SK-N-SH (cell line): Measurements from ENCODE around the gene CERS6. TPM values are rescaled to one million over a fixed set of nuclear protein-coding genes. Genes with fewer than 3 reads are reported as not detected.

ENCODE experiments used
- CTCF ChIA-PET: fragments of 300-600, 350-600 bp; formaldehyde crosslinking; extraction: SDS; loops from one replicate; lab custom pipeline; 2021; lab: Yijun Ruan, JAX
- POLR2A ChIA-PET: fragments of 350-600 bp; sonication (Branson Sonifier 250); formaldehyde crosslinking; extraction: SDS; loops from one replicate; lab custom pipeline; 2020; ENCODE audit warnings: antibody characterized with exemption, inconsistent platforms; lab: Yijun Ruan, JAX
- DNase-seq: peaks from one replicate; pipeline ENCODE4 v3.0.0; 2012
- H2AFZ ChIP-seq: fragments of 200-600 bp; sonication (generic); 2 replicates; pipeline ENCODE4 v1.8.1; 2016; ENCODE audit warnings: antibody characterized with exemption, mild to moderate bottlenecking, low read depth
- H3F3A ChIP-seq: fragments of 200-600 bp; sonication (generic); replicated peaks from 2 replicates; pipeline ENCODE3; 2016; ENCODE audit warnings: antibody characterized with exemption, mild to moderate bottlenecking; ENCODE audit not compliant: insufficient read depth
- H3K27ac ChIP-seq, 2 experiments: fragments of 200-500 bp in 1 of 2; fragments of 200-600 bp in 1 of 2; sonication (Bioruptor generic) in 1 of 2; sonication (generic), shearing (Covaris generic) in 1 of 2; 2 replicates each; pipeline versions ENCODE4 v1.5.1 to v1.6.1; 2014 to 2016; ENCODE audit warnings: low read depth in 2 of 2, inconsistent platforms in 1 of 2, low read length in 1 of 2, mild to moderate bottlenecking in 1 of 2, mixed read lengths in 1 of 2
- H3K27me3 ChIP-seq: fragments of 200-600 bp; sonication (generic), shearing (Covaris generic); 2 replicates; pipeline ENCODE4 v1.6.1; 2016; ENCODE audit warnings: mixed run types; ENCODE audit not compliant: insufficient read depth
- H3K36me3 ChIP-seq, 2 experiments: fragments of 200-500 bp in 1 of 2; fragments of 200-600 bp in 1 of 2; sonication (Bioruptor generic) in 1 of 2; sonication (generic) in 1 of 2; replicated peaks in 1 of 2; 2 replicates each; pipeline versions ENCODE3 to v1.5.1; 2014 to 2016; ENCODE audit warnings: low read length in 1 of 2, mild to moderate bottlenecking in 1 of 2; ENCODE audit not compliant: insufficient read depth in 2 of 2, control insufficient read depth in 1 of 2
- H3K4me1 ChIP-seq, 2 experiments: fragments of 200-500 bp in 1 of 2; fragments of 200-600 bp in 1 of 2; sonication (Bioruptor generic) in 1 of 2; sonication (generic), shearing (Covaris generic) in 1 of 2; 2 replicates each; pipeline versions ENCODE4 v1.5.1 to v1.6.1; 2014 to 2016; ENCODE audit warnings: low read depth in 1 of 2, low read length in 1 of 2, mixed run types in 1 of 2; ENCODE audit not compliant: insufficient read depth in 2 of 2, control insufficient read depth in 1 of 2
- H3K4me2 ChIP-seq: fragments of 200-600 bp; sonication (generic), shearing (Covaris generic); 2 replicates; pipeline ENCODE4 v1.6.1; 2017; ENCODE audit warnings: mixed run types
- H3K4me3 ChIP-seq, 2 experiments: fragments of 200-500 bp in 1 of 2; fragments of 200-600 bp in 1 of 2; sonication (Bioruptor generic) in 1 of 2; sonication (generic), shearing (Covaris generic) in 1 of 2; 2 replicates each; pipeline versions ENCODE4 v1.5.1 to v1.8.1; 2014 to 2016; ENCODE audit warnings: low read depth in 2 of 2, inconsistent platforms in 1 of 2, low read length in 1 of 2, mild to moderate bottlenecking in 1 of 2, mixed read lengths in 1 of 2, moderate library complexity in 1 of 2
- H3K79me2 ChIP-seq: fragments of 200-600 bp; sonication (generic); 2 replicates; pipeline ENCODE4 v1.8.1; 2017; ENCODE audit warnings: mild to moderate bottlenecking; ENCODE audit not compliant: insufficient read depth
- H3K9ac ChIP-seq: fragments of 200-600 bp; sonication (generic); 2 replicates; pipeline ENCODE4 v1.6.1; 2017; ENCODE audit warnings: mixed run types
- H3K9me2 ChIP-seq: fragments of 200-600 bp; sonication (generic); 2 replicates; pipeline ENCODE4 v1.6.1; 2017; ENCODE audit warnings: mixed run types
- H3K9me3 ChIP-seq: fragments of 200-600 bp; sonication (generic); 2 replicates; pipeline ENCODE4 v1.6.1; 2017; ENCODE audit warnings: mixed run types, mild to moderate bottlenecking, moderate library complexity
- H4K20me1 ChIP-seq: fragments of 200-600 bp; sonication (generic); 2 replicates; pipeline ENCODE4 v1.6.1; 2017; ENCODE audit warnings: mild to moderate bottlenecking, mixed run types; ENCODE audit not compliant: insufficient read depth
- CHD2 ChIP-seq: fragments of 150-350 bp; IDR thresholded peaks from 2 replicates; pipeline ENCODE4 v1.6.1; 2018; ENCODE audit warnings: low read length; ENCODE audit not compliant: partially characterized antibody
- ELF1 ChIP-seq: IDR thresholded peaks from 2 replicates; pipeline ENCODE4 v1.4.0; 2012
- EP300 ChIP-seq, 2 experiments: IDR thresholded peaks; 2 replicates each; pipeline versions ENCODE4 v1.4.0 to v1.6.1; 2012; ENCODE audit warnings: borderline replicate concordance in 1 of 2, low read depth in 1 of 2, low read length in 1 of 2
- FOSL2 ChIP-seq: IDR thresholded peaks from 2 replicates; pipeline ENCODE4 v1.4.0; 2012; ENCODE audit warnings: low read depth, mild to moderate bottlenecking, moderate library complexity, borderline replicate concordance
- FOXJ3 ChIP-seq: sonication (generic); formaldehyde crosslinking; IDR thresholded peaks from 2 replicates; pipeline ENCODE4 v1.5.1; 2020; ENCODE audit warnings: mild to moderate bottlenecking, missing genetic modification reagents
- FOXM1 ChIP-seq: IDR thresholded peaks from 2 replicates; pipeline ENCODE4 v1.4.0; 2012; ENCODE audit warnings: low read depth, mild to moderate bottlenecking
- GATA2 ChIP-seq: sonication (generic); formaldehyde crosslinking; IDR thresholded peaks from 2 replicates; pipeline ENCODE4 v1.5.0; 2020; ENCODE audit warnings: mild to moderate bottlenecking, missing genetic modification reagents
- MXI1 ChIP-seq: IDR thresholded peaks from 2 replicates; pipeline ENCODE4 v1.6.1; 2012; ENCODE audit warnings: mild to moderate bottlenecking, low read depth, low read length, improper control_type of control experiment
- NFIC ChIP-seq: IDR thresholded peaks from 2 replicates; pipeline ENCODE4 v1.4.0; 2012; ENCODE audit warnings: borderline replicate concordance
- POLR2AphosphoS5 ChIP-seq: IDR thresholded peaks from 2 replicates; pipeline ENCODE4 v1.6.1; 2012; ENCODE audit warnings: low read depth, low read length
- RAD21 ChIP-seq: IDR thresholded peaks from 2 replicates; pipeline ENCODE4 v1.6.1; 2012; ENCODE audit warnings: mild to moderate bottlenecking, low read length
- RCOR1 ChIP-seq: fragments of 150-350 bp; IDR thresholded peaks from 2 replicates; pipeline ENCODE4 v1.6.1; 2017; ENCODE audit warnings: antibody characterized with exemption, low read length
- RXRA ChIP-seq: IDR thresholded peaks from 2 replicates; pipeline ENCODE4 v1.4.0; 2012; ENCODE audit warnings: low read depth, mild to moderate bottlenecking, borderline replicate concordance
- SMC3 ChIP-seq: IDR thresholded peaks from 2 replicates; pipeline ENCODE4 v1.6.1; 2012; ENCODE audit warnings: low read depth, low read length, improper control_type of control experiment
- USF2 ChIP-seq: fragments of 150-350 bp; IDR thresholded peaks from 2 replicates; pipeline ENCODE4 v1.6.1; 2017; ENCODE audit warnings: antibody characterized with exemption, low read length, low read depth, borderline replicate concordance
- YY1 ChIP-seq: IDR thresholded peaks from 2 replicates; pipeline ENCODE4 v1.4.0; 2012; ENCODE audit warnings: low read depth, mild to moderate bottlenecking
- WGBS: methylation state at CpG from one replicate; pipeline ENCODE4 v1.1.6; 2017; ENCODE audit warnings: low lambda C conversion rate; 5-methylcytosine and 5-hydroxymethylcytosine counted together
- polyA plus RNA-seq, 3 experiments: library from polyadenylated mRNA; depleted of rRNA; stranded (reverse); fragments of >200 nt; gene quantifications; 2 replicates each; pipeline ENCODE4 v1.2.3, GENCODE V29; 2012
- TF ChIP-seq, protein P1 (sequence below): fragments of 150-350 bp; IDR thresholded peaks from 2 replicates; pipeline ENCODE4 v1.6.1; 2016; ENCODE audit warnings: mild to moderate bottlenecking, low read depth, low read length
- TF ChIP-seq, protein P2 (sequence below): IDR thresholded peaks from 2 replicates; pipeline ENCODE4; 2012

CERS6 gene
- polyA plus RNA-seq, 1 of the 3 experiments (the other 2 are of a cell fraction), result 1.8 TPM

GRCh38 chr2:168600949-168601348 is 144.9 kb downstream of the CERS6 start:
- POLR2A ChIA-PET, result no interaction called here
- Histone ChIP-seq H4K20me1 (no peaks in the 10 kb centered on the region), H2AFZ (no peak overlapping the region), H3K4me1 (no peaks in the 10 kb centered on the region), H3K27me3 (no peaks in the 10 kb centered on the region), H3K4me3 (no peak overlapping the region), H3K79me2 (no peaks in the 10 kb centered on the region), H3K36me3 (no peaks in the 10 kb centered on the region), H3K27ac (no peak overlapping the region), H3F3A (no peaks in the 10 kb centered on the region), H3K9me2 (no peaks in the 10 kb centered on the region), H3K4me2 (no peak overlapping the region), H3K9me3 (no peaks in the 10 kb centered on the region), H3K9ac (no peak overlapping the region)
- 96% methylated on average over 2 of the region's 2 CpGs for WGBS
- no peak for DNase-seq
- CTCF ChIA-PET, result no interaction called here
- TF ChIP-seq EP300 (IDR thresholded peaks at IDR 0.05; ENCODE audit: borderline replicate concordance in 1 of 2, low read depth in 1 of 2, low read length in 1 of 2), result no peak
- TF ChIP-seq, protein P1, sequence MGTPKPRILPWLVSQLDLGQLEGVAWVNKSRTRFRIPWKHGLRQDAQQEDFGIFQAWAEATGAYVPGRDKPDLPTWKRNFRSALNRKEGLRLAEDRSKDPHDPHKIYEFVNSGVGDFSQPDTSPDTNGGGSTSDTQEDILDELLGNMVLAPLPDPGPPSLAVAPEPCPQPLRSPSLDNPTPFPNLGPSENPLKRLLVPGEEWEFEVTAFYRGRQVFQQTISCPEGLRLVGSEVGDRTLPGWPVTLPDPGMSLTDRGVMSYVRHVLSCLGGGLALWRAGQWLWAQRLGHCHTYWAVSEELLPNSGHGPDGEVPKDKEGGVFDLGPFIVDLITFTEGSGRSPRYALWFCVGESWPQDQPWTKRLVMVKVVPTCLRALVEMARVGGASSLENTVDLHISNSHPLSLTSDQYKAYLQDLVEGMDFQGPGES, result no peak
- TF ChIP-seq RXRA, result no peak
- TF ChIP-seq NFIC, result no peak
- no peak for TF ChIP-seq SMC3
- no peak for TF ChIP-seq FOXM1
- no peak for TF ChIP-seq USF2
- no peak for TF ChIP-seq FOXJ3 (CRISPR knock-in tag)
- TF ChIP-seq ELF1, result no peak
- TF ChIP-seq RCOR1, result no peak
- no peak for TF ChIP-seq RAD21
- TF ChIP-seq, protein P2, sequence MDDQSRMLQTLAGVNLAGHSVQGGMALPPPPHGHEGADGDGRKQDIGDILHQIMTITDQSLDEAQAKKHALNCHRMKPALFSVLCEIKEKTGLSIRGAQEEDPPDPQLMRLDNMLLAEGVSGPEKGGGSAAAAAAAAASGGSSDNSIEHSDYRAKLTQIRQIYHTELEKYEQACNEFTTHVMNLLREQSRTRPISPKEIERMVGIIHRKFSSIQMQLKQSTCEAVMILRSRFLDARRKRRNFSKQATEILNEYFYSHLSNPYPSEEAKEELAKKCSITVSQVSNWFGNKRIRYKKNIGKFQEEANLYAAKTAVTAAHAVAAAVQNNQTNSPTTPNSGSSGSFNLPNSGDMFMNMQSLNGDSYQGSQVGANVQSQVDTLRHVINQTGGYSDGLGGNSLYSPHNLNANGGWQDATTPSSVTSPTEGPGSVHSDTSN, result no peak
- no peak for TF ChIP-seq GATA2 (CRISPR knock-in tag)
- no peak for TF ChIP-seq FOSL2
- no peak for TF ChIP-seq MXI1
- TF ChIP-seq POLR2AphosphoS5, result no peak

DNA sequence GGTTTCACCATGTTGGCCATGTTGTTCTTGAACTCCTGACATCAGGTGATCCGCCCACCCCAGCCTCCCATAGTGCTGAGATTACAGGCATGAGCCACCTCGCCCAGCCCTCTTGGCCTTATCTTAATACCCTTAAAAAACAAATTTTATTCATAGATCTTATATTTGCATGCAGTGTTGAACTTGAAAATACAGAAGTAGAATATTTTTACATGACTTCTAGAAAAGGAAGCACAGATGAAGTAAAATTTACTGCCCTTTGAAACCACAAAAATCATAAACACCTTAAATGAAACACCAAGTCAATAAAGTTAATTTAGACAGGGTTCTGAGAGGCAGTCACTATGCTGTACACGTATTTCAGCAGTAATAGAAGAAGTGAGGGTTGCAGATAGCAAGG is 145.7 kb downstream of the CERS6 start:
- no peaks in the 10 kb centered on the region for H3K9me3 ChIP-seq
- no peaks in the 10 kb centered on the region for H3K4me1 ChIP-seq
- H3K4me2 ChIP-seq, result no peak overlapping the region
- H4K20me1 ChIP-seq, result no peaks in the 10 kb centered on the region
- H3K27me3 ChIP-seq, result no peaks in the 10 kb centered on the region
- ChIA-PET CTCF (no interaction called here), POLR2A (no interaction called here)
- DNase-seq, result no peak
- H2AFZ ChIP-seq, result no peak overlapping the region
- no peak overlapping the region for H3K9ac ChIP-seq
- no peaks in the 10 kb centered on the region for H3K9me2 ChIP-seq
- H3K36me3 ChIP-seq, result no peaks in the 10 kb centered on the region
- no peak overlapping the region for H3K27ac ChIP-seq
- H3K79me2 ChIP-seq, result no peaks in the 10 kb centered on the region
- TF ChIP-seq CHD2 (no peak), FOXJ3 (CRISPR knock-in tag) (no peak), YY1 (no peak), RCOR1 (no peak)
- no peaks in the 10 kb centered on the region for H3F3A ChIP-seq
- 72% methylated on average over 3 of the region's 3 CpGs for WGBS
- no peak overlapping the region for H3K4me3 ChIP-seq
